Measurements from ENCODE around the gene COG7. TPM values are rescaled to one million over a fixed set of nuclear protein-coding genes. Genes with fewer than 3 reads are reported as not detected.

The COG7 gene
- total RNA-seq (2012; rRNA removed) = 13.8 and 17.0 TPM in 2 replicates

DNA sequence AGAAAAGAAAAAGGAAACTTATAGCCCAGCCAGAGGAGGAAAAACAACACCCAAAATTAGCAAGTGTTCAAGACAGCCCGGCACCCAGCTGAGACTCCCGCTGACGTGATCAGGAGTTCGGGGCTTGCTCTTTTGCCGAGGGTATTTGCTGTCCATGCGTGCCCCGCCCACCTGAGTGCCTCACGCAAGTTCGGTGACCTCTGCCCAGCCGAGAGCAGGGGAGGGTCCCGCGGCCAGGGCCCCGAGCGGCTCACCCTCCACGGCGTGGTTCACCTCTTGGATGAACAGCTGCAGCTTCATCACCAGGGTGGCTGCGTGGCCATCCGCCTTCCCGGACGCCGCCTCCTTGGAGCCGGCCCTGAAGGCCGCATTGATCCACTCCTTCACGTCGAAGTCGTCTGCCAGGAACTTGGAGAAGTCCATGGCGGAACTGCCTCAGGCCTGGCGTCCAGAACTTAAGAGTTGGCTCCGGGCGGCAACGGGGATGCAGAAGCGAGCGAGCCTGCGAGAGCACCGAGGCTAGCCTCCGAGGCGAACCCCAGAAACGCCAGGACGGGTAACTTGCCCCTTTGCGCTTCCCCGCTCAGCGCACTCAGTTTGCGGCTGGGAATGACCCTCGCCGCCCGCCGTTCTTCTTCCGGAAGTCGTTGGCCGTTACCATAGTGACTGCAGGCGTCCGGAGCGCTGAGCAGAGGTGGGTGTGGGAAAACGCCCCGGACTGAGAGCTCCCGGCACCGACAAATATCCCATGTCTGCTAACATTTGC lies at the start of gene COG7:
Gene COG7 (minus strand): TSS at position 618 of the 766 bp plus-strand sequence. CDS start 195 bp downstream, at position 423.
- Histone ChIP-seq H3K4me3 (ENCODE audit: low read length) (peak within 1 kb of the TSS; percentile 81), H3K36me3 (ENCODE audit: insufficient read depth, low read length) (peaks cover 2% of the 10 kb centered on the region), H3K9ac (ENCODE audit: low read depth, low read length) (peak within 1 kb of the TSS; percentile 88), H3K27me3 (ENCODE audit: control insufficient read depth, insufficient read depth, low read length) (no peaks in the 10 kb centered on the region), H3K9me3 (replicated peaks; ENCODE audit: low read length) (no peaks in the 10 kb centered on the region), H3K4me1 (ENCODE audit: control insufficient read depth, insufficient read depth, low read length) (peaks cover 6% of the 10 kb centered on the region), H3K4me2 (ENCODE audit: low read length) (peak within 1 kb of the TSS; percentile 83)

DNA sequence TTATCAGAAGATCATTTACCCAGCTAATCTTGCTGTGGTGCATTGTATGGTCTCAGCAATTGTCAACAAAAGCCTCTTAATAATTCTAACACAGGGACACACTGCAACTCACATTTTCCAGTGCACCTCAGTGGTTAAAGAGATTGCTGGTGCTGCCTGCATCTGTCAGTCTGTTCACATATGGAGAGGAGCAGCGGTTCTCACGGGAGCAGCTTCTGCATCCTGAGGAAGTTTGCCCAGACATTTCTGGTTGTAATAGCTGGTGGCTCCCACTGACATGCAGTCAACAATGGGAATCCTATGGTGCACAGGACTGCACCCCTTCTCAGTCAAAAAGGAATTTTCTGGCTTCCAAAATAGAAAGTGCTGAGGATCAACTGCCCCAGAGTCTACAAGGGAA lies 49.5 kb upstream of the COG7 start:
- H3K4me3 ChIP-seq (ENCODE audit: low read length) = no peak overlapping the region
- H3K4me1 ChIP-seq (ENCODE audit: control insufficient read depth, insufficient read depth, low read length) = peaks cover 29% of the 10 kb centered on the region
- H3K9me3 ChIP-seq (replicated peaks; ENCODE audit: low read length) = no peaks in the 10 kb centered on the region
- no peaks in the 10 kb centered on the region for H3K36me3 ChIP-seq (ENCODE audit: insufficient read depth, low read length)
- no peak overlapping the region for H3K4me2 ChIP-seq (ENCODE audit: low read length)
- H3K27me3 ChIP-seq (ENCODE audit: control insufficient read depth, insufficient read depth, low read length) = no peaks in the 10 kb centered on the region
- no peak overlapping the region for H3K9ac ChIP-seq (ENCODE audit: low read depth, low read length)

DNA sequence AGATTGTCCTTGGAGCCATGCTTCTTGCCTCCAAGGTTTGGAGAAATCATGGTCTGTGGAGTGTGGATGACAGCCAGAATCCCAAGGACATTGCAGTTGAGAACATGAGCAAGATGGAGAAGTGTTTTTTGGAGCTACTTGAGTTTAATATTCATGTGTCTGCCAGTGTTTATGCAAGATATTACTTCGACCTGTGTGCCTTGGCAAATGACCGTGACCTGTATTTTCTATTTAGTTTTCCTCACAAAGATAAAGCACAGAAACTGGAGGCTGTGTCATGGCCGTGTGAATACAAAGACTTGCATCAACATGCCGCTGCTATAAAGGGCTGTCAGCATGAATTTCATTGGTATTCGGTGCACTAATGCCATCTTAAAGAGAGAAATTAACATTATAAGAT lies 48.3 kb upstream of the COG7 start:
- no peak overlapping the region for H3K4me2 ChIP-seq (ENCODE audit: low read length)
- no peak overlapping the region for H3K9ac ChIP-seq (ENCODE audit: low read depth, low read length)
- H3K27me3 ChIP-seq (ENCODE audit: control insufficient read depth, insufficient read depth, low read length) = no peaks in the 10 kb centered on the region
- H3K9me3 ChIP-seq (replicated peaks; ENCODE audit: low read length) = no peaks in the 10 kb centered on the region
- peaks cover 33% of the 10 kb centered on the region for H3K4me1 ChIP-seq (ENCODE audit: control insufficient read depth, insufficient read depth, low read length)
- no peak overlapping the region for H3K4me3 ChIP-seq (ENCODE audit: low read length)
- H3K36me3 ChIP-seq (ENCODE audit: insufficient read depth, low read length) = no peaks in the 10 kb centered on the region

DNA sequence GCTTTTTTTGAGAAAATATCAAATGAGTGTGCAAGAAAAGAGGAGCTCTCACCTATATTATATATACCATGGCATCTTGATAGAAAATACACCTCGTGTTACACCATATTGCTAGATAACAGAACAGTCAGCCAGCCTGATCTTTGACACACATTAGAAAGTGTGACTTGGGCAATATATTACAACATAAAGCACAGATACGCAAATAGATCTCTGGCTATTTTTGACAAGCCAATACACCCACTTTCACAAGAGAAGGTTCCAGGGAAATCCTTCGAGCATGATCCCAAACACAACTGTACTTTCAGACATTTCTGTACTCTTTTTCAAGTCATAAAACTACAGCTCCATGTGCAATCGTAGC lies 47.9 kb upstream of the COG7 start:
- H3K4me1 ChIP-seq (ENCODE audit: control insufficient read depth, insufficient read depth, low read length) = peaks cover 28% of the 10 kb centered on the region
- H3K36me3 ChIP-seq (ENCODE audit: insufficient read depth, low read length) = no peaks in the 10 kb centered on the region
- no peak overlapping the region for H3K9ac ChIP-seq (ENCODE audit: low read depth, low read length)
- H3K4me2 ChIP-seq (ENCODE audit: low read length) = no peak overlapping the region
- no peak overlapping the region for H3K4me3 ChIP-seq (ENCODE audit: low read length)
- no peaks in the 10 kb centered on the region for H3K27me3 ChIP-seq (ENCODE audit: control insufficient read depth, insufficient read depth, low read length)
- H3K9me3 ChIP-seq (replicated peaks; ENCODE audit: low read length) = no peaks in the 10 kb centered on the region

DNA sequence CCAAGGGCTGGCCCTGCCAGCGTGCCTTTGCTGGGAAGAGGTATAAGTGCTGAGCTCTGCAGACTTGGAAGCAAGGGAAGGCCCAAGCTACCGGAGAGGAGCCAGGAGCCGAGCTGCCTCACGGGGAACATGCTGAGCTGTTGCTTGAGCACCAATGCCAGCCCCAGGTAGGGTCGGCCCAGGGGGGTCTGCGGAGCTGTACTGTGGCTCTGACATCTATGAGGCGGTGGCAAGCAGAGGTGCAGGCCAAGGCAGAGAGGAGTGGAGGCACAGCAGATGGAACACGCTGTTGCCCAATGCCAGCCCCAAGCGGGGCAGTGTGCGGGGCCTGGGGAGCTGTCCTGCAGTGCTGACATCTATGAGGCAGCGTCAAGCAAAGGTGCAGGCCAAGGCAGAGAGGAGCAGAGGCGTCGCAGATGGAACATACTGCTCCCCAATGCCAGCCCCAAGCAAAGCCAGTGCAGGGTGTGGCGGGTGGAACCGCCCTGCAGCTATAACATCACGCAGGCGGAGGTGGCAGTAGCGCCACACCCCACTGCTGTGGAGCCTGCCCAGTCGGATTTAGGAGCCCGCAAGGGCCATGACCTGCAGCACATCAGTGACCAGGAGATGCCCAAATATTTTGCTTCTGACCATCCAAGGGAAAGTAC lies 47.3 kb upstream of the COG7 start:
- Histone ChIP-seq H3K27me3 (ENCODE audit: control insufficient read depth, insufficient read depth, low read length) (no peaks in the 10 kb centered on the region), H3K4me1 (ENCODE audit: control insufficient read depth, insufficient read depth, low read length) (peaks cover 23% of the 10 kb centered on the region), H3K9ac (ENCODE audit: low read depth, low read length) (no peak overlapping the region), H3K36me3 (ENCODE audit: insufficient read depth, low read length) (peaks cover 2% of the 10 kb centered on the region), H3K4me2 (ENCODE audit: low read length) (no peak overlapping the region), H3K4me3 (ENCODE audit: low read length) (no peak overlapping the region), H3K9me3 (replicated peaks; ENCODE audit: low read length) (no peaks in the 10 kb centered on the region)

DNA sequence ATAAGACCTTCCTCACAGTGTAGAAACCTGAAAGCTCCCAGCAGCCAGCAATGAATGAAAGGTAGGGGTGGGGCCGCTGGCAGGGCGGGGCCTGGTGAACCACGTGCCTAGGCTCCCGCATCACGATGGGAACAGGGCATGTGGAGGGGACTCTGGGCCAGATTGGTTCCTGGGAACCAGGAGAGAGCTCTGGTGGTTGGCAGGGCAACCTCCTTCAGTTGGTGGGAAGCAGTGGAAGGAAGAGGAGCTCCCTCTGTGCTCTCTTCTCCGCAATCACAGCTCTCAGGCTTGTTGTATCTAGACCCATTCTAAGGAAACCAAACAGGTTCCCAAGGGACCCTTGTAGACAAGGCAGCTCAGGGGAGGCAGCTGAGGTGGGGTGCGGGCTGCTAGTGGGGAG lies 46.8 kb upstream of the COG7 start:
- Histone ChIP-seq H3K4me3 (ENCODE audit: low read length) (no peak overlapping the region), H3K4me1 (ENCODE audit: control insufficient read depth, insufficient read depth, low read length) (peaks cover 18% of the 10 kb centered on the region), H3K9me3 (replicated peaks; ENCODE audit: low read length) (no peaks in the 10 kb centered on the region), H3K27me3 (ENCODE audit: control insufficient read depth, insufficient read depth, low read length) (no peaks in the 10 kb centered on the region), H3K9ac (ENCODE audit: low read depth, low read length) (no peak overlapping the region), H3K4me2 (ENCODE audit: low read length) (no peak overlapping the region), H3K36me3 (ENCODE audit: insufficient read depth, low read length) (peaks cover 5% of the 10 kb centered on the region)

DNA sequence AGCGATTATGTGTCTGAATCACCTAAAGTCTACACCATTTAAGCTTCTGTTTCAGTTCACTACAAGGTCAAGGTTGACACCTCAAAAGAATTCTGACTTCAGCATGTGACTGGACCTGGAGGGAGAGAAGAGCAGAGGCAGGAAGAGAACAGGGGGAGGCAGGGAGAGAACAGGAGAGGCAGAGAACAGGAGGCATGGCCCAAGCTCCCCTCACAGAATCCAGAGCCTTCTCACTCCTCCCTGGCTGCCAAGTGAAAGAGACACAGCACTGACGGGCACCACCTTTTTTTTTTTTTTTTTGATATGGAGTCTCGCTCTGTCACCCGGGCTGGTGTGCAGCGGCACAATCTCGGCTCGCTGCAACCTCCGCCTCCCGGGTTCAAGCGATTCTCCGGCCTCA lies 45.9 kb upstream of the COG7 start:
- H3K9me3 ChIP-seq (replicated peaks; ENCODE audit: low read length) = no peaks in the 10 kb centered on the region
- peaks cover 10% of the 10 kb centered on the region for H3K4me1 ChIP-seq (ENCODE audit: control insufficient read depth, insufficient read depth, low read length)
- H3K4me3 ChIP-seq (ENCODE audit: low read length) = no peak overlapping the region
- H3K4me2 ChIP-seq (ENCODE audit: low read length) = no peak overlapping the region
- H3K27me3 ChIP-seq (ENCODE audit: control insufficient read depth, insufficient read depth, low read length) = no peaks in the 10 kb centered on the region
- H3K9ac ChIP-seq (ENCODE audit: low read depth, low read length) = no peak overlapping the region
- H3K36me3 ChIP-seq (ENCODE audit: insufficient read depth, low read length) = peaks cover 9% of the 10 kb centered on the region

DNA sequence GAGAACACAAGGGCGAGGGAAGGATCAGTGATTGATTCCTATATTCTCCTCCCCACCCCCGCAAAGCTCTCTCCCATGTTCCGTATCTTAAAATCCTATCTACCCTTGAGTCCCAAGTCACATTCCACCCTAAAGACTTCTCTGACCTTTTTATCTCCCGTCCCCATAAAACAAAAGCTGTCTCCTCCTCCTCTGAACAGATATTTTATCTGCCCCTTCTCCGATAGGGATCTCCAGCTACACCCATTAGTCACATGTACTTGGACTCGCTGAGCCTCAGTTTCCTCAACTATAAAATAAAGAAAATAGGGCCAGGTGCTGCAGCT lies 44.5 kb upstream of the COG7 start:
- Histone ChIP-seq H3K9ac (ENCODE audit: low read depth, low read length) (no peak overlapping the region), H3K4me3 (ENCODE audit: low read length) (no peak overlapping the region), H3K27me3 (ENCODE audit: control insufficient read depth, insufficient read depth, low read length) (no peaks in the 10 kb centered on the region), H3K9me3 (replicated peaks; ENCODE audit: low read length) (no peaks in the 10 kb centered on the region), H3K36me3 (ENCODE audit: insufficient read depth, low read length) (peaks cover 23% of the 10 kb centered on the region), H3K4me1 (ENCODE audit: control insufficient read depth, insufficient read depth, low read length) (peaks cover 7% of the 10 kb centered on the region), H3K4me2 (ENCODE audit: low read length) (no peak overlapping the region)

DNA sequence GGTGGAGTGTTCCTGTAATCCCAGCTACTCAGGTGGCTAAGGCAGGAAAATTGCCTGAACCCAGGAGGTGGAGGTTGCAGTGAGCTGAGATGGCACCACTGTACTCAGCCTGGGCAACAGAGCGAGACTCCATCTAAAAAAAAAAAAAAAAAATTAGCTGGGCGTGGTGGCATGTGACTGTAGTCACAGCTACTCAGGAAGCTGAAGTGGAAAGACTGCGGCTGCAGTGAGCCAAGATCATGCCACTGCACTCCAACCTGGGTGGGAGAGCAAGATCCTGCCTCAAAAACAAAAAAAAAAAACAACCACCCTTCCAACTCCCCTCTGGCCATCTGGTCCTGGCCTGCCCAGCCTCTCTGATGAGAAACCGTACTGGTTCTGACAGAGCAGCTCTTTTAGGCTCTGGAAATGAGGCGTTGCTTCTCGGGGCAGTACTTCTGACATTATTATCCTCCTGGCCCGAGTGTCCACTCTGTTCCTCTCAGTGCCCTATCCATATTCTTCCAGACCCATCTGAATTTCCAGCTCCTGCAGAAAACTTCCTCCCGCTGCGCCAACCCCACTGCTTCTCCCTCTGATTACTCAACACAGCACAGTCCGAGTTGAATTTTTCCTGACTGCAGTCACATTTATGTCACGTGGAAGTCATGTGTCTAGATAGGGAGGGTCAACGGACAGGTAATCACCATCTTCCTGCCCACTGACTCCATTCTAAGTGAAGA lies 44.0 kb upstream of the COG7 start:
- Histone ChIP-seq H3K4me3 (ENCODE audit: low read length) (no peak overlapping the region), H3K9ac (ENCODE audit: low read depth, low read length) (no peak overlapping the region), H3K4me2 (ENCODE audit: low read length) (no peak overlapping the region), H3K36me3 (ENCODE audit: insufficient read depth, low read length) (peaks cover 27% of the 10 kb centered on the region), H3K9me3 (replicated peaks; ENCODE audit: low read length) (no peaks in the 10 kb centered on the region), H3K27me3 (ENCODE audit: control insufficient read depth, insufficient read depth, low read length) (no peaks in the 10 kb centered on the region), H3K4me1 (ENCODE audit: control insufficient read depth, insufficient read depth, low read length) (peaks cover 12% of the 10 kb centered on the region)

DNA sequence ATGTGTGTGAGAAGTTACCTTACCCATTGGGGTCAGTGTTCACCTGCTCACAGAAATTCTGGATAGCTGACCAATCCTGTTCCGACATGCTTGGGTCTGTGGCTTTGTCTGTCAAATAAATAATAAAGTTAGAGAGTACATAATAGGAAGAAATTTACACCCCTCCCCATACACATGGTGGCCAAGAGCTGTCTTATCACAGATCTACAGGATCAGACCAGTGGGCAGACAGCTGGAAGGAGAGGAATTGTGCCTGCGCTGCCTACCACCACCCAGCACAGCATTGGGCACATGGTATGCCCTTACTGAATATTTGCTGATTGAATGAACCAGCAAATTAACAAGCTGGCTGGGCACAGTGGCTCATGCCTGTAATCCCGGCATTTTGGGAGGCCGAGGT lies 42.7 kb upstream of the COG7 start:
- Histone ChIP-seq H3K4me1 (ENCODE audit: control insufficient read depth, insufficient read depth, low read length) (peaks cover 16% of the 10 kb centered on the region), H3K27me3 (ENCODE audit: control insufficient read depth, insufficient read depth, low read length) (no peaks in the 10 kb centered on the region), H3K4me2 (ENCODE audit: low read length) (no peak overlapping the region), H3K36me3 (ENCODE audit: insufficient read depth, low read length) (peaks cover 34% of the 10 kb centered on the region), H3K4me3 (ENCODE audit: low read length) (no peak overlapping the region), H3K9me3 (replicated peaks; ENCODE audit: low read length) (no peaks in the 10 kb centered on the region), H3K9ac (ENCODE audit: low read depth, low read length) (no peak overlapping the region)

DNA sequence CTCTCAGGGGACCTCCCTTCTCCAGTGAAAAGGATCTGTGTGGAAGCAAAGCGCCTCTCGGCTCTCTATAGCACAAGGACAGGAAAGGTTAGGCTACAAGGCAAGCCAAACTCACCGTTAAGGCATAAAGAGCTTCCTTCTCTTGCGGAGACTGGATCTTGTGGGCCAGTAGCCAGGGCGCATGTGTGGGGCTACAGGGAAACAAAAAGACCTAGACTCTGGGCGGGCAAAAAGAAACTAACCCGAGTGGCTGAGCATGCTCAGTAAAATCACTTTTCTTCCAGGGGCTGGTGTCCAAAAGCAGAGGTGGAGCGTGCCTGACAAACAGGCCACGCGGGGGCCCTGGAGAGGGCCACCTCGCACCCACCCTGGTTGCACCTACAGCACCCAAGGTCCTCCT lies 41.2 kb upstream of the COG7 start:
- Histone ChIP-seq H3K4me1 (ENCODE audit: control insufficient read depth, insufficient read depth, low read length) (peaks cover 16% of the 10 kb centered on the region), H3K36me3 (ENCODE audit: insufficient read depth, low read length) (peaks cover 44% of the 10 kb centered on the region), H3K27me3 (ENCODE audit: control insufficient read depth, insufficient read depth, low read length) (no peaks in the 10 kb centered on the region), H3K9me3 (replicated peaks; ENCODE audit: low read length) (no peaks in the 10 kb centered on the region), H3K4me3 (ENCODE audit: low read length) (no peak overlapping the region), H3K4me2 (ENCODE audit: low read length) (no peak overlapping the region), H3K9ac (ENCODE audit: low read depth, low read length) (no peak overlapping the region)

All from skeletal muscle satellite cell (primary cell).